Lung microvascular endothelial cell (primary cell): Measurements from ENCODE around the gene HNRNPM. TPM values are rescaled to one million over a fixed set of nuclear protein-coding genes. Genes with fewer than 3 reads are reported as not detected.
"Not testable (repeated sequence)": the region's sequence is repeated elsewhere in the genome, so short reads cannot be mapped to it uniquely, and the experiment has no call there.

Experiments used
- DNase-seq, 2 donors: peaks; one replicate each; pipeline versions ENCODE4 v3.0.0 to v3.0.0-alpha.2; 2010; ENCODE audit warnings: low read depth in 2 of 2
- total RNA-seq: library from RNA; depleted of rRNA; stranded (reverse); fragments of >200 nt; gene quantifications from 2 replicates; pipeline ENCODE4 v1.2.1, GENCODE V29; 2014

Gene HNRNPM
- total RNA-seq, 1 donor from 2014 or later = 45.8 TPM

DNA sequence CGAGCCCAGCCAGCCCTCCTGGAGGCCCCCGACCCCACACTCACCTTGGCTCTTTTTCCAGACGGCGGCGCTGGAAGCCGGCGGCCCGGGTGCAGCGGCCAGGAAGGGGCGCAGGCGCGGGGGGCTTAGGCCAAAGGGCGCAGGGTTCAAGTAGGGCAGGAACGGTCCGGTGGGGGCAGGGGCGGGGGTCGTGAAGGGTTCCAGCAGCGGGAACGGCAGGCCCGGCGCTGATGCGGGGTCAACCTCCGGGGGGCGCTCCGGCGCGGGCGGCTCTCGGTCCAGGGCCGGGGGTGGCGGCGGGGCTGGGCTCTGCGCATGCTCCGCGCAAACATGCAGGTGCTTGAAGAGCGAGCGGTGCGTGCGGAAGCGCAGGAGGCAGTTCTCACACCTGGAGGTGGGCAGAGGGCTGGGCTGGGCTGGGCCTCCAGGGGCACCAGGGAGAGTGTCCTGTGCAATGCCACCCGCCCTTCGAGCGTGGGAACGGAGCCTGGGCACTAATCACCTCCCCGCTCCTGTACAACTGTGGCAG, 66.9 kb downstream of the HNRNPM start:
- DNase-seq = no peak

- DNase-seq = peak; percentile 13 to 31
These were observed 67.6 kb downstream of the HNRNPM start for GRCh38 chr19:8512115-8512967.

GRCh38 chr19:8513036-8513686, 68.4 kb downstream of the HNRNPM start:
- DNase-seq = no peak

GRCh38 chr19:8513687-8514504, 69.1 kb downstream of the HNRNPM start, which contains the start of gene ZNF414:
Gene ZNF414 (minus strand): TSS chr19:8514167. CDS start chr19:8514046, 121 bp downstream.
- peak; percentile 94 to 96 for DNase-seq

- not testable (repeated sequence) for DNase-seq
These were observed 69.8 kb downstream of the HNRNPM start for GRCh38 chr19:8514505-8515009.

GRCh38 chr19:8515317-8515716, 70.5 kb downstream of the HNRNPM start:
- no peak for DNase-seq

DNA sequence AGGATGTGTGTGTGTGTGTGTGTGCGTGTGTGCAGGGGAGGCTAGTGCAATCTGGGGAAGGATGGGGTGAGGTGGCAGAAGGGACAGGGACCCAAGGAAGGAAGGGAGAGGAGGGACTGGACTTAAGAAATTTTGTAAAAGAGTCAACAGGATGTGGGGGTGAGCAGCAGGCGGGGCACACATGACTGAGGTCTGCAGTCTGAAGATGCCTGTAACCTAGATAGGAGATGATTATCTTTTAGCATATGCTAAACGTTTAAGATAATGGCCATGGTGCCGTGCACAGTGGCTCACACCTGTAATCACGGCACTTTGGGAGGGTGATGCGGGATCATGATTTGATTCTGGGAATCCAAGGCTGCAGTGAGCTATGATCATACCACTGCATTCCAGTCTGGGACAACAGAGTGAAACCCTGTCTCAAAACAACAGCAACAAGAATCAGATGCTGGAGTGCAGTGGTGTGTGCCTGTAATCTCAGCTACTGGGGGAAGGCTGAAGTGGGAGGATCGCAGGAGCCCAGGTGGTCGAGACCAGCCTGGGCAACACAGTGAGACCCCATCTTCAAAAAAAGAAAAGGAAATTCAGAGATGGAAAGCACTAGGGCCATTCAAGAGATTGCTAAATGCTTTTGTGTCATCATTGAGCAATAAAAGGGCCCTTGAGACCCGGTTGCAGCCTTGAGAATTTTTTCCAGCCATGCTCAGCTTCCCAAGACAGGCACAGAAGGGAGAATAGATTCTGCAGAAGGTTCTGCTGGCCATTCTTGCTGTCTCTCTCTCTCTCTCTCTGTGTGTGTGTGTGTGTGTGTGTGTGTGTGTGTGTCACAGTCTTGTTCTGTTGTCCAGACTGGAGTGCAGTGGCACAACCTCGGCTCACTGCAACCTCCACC, 73.0 kb downstream of the HNRNPM start:
- DNase-seq = peak in 1 of 2 donors; percentile 23

- no peak for DNase-seq
These were observed 73.8 kb downstream of the HNRNPM start for GRCh38 chr19:8518536-8518935.

DNA sequence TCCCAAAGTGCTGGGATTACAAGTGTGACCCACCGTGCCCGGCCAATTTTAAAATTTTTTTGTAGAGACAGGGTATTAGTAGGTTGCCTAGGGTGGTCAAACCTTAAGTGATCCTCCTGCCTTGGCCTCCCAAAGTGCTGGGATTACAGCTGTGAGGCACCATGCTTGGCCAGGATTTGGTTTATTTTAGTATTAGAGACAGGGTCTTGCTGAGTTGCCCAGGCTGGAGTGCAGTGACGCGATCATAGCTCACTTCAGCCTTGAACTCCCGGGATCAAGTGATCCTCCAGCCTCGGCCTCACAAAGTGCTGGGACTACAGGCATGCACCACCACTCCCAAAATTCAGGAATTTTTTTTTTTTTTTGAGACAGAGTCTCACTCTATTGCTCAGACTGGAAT, 74.6 kb downstream of the HNRNPM start:
- no peak for DNase-seq

GRCh38 chr19:8525401-8525684, 80.6 kb downstream of the HNRNPM start:
- no peak for DNase-seq

GRCh38 chr19:8526345-8527091, 81.7 kb downstream of the HNRNPM start:
- DNase-seq = peak; percentile 92

GRCh38 chr19:8528500-8528899, 83.7 kb downstream of the HNRNPM start:
- no peak for DNase-seq

- no peak for DNase-seq
These were observed 84.7 kb downstream of the HNRNPM start for GRCh38 chr19:8529369-8530006.

- DNase-seq = no peak
These were observed 85.4 kb downstream of the HNRNPM start for GRCh38 chr19:8530061-8530679.

DNA sequence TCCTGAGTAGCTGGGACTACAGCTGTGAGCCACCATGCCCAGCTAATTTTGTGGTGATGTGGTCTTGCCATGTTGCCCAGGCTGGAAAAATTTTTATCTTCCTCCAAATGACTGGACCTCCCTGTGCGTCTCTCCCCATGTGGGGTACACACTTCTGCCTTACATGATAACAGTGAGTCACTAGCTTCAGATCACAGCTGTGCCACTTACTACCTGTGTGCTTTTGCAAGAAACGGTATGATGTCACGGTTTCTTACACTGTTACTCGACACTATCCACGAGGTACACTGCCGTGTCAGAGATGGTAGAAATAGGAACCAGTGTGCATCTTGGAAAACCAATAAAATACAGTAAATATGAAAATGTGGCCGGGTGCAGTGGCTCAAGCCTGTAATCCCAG, 86.7 kb downstream of the HNRNPM start:
- no peak for DNase-seq

DNA sequence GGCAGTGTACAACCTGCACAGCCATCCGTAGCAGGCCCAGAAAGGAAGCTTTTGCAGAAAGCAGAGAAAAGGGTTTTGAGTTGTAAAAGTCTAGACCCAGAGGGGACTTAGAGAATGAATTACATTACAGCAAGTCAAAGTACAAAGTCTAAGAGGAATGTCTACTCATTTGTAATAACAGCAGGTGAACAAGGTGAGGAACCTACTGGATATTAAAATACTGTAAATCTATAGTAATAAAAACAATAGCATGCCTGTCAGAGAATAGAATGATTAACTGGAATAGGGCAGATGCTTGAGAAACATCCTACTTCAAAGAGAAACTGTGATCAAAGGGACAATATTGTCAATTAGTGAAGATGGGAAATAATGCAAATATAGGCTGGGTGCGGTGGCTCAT, 87.5 kb downstream of the HNRNPM start:
- no peak for DNase-seq

DNA sequence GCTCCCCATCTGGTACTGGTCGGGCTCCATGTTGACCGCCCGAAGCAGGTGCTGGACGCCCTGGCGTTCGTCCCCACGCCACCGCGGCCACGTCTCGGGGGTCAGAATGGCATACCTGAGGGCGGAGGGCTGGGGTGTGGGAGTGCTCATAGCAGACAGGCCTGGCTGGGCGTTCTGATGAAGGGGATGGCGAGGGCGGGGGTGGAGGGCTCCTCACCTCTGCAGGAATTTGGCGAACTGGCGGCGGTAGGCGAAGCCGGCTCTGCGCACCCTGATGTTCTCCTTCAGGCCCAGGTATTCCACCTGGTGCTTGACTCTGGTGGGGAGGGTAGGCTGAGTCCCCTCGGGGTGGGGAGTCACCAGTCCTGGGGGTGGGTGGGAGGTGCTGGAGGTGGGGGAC, 91.5 kb downstream of the HNRNPM start:
- DNase-seq = no peak

- no peak for DNase-seq
These were observed 92.3 kb downstream of the HNRNPM start for GRCh38 chr19:8537099-8537498.
